Mucosa of gallbladder (tissue), 1 donor: ENCODE results near the gene WBP2NL. TPM values are rescaled to one million over a fixed set of nuclear protein-coding genes. Genes with fewer than 3 reads are reported as not detected.

Source experiments
- DNase-seq: peaks from one replicate; pipeline ENCODE4 v3.0.0-alpha.2; 2020; ENCODE audit warnings: low spot score
- total RNA-seq: library from RNA; stranded (reverse); gene quantifications from one replicate; pipeline ENCODE4 v1.2.1, GENCODE V29; 2021
- donor health status: DM: no; HTN: no; CAD: no.

The WBP2NL gene
- total RNA-seq, 1 donor from 2014 or later: 1.6 TPM

- no peak for DNase-seq
These were observed 74.2 kb downstream of the WBP2NL start for GRCh38 chr22:42072606-42073330.

- no peak for DNase-seq
These were observed 75.0 kb downstream of the WBP2NL start for GRCh38 chr22:42073621-42074041.

DNA sequence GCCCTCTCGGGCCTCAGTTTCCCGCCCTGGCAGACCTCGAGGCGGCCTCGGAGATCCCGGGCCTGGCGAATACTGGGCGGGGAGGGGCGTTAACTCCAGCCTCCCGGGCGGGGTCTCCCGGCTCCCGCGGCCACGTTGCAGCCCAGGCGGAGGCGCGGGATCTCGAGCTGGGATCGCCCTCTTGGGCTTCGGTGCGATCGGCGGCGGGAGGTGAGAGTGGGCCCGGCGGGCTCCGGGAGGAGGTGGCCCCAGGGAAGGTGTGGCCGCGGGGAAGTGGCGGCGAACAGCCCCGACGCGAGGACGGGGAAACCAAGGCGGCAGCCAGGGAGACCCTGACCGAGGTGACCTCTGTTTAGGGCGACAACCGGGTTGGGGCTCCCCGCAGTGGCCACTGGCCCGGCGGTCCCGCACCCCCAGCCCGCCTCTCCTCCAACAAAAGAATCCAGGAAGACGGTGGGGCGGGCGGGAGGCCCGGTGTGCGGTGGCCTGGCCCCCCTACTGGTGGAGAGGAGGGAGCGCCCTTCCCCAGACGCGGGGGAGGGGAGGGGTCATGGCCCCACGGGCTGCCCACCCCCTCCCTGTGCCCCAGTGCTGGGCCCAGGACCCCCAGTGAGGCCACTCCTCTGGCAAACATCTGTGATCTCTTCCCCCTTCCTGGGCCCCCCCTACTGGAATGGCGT is 75.7 kb downstream of the WBP2NL start, which contains the start of gene PHETA2:
PHETA2 (plus strand) TSS at position 117 of the 680 bp plus-strand sequence. CDS start 3,046 bp downstream, outside the sequence.
- no peak for DNase-seq

- no peak for DNase-seq
These were observed 76.5 kb downstream of the WBP2NL start for GRCh38 chr22:42074846-42075676.

DNA sequence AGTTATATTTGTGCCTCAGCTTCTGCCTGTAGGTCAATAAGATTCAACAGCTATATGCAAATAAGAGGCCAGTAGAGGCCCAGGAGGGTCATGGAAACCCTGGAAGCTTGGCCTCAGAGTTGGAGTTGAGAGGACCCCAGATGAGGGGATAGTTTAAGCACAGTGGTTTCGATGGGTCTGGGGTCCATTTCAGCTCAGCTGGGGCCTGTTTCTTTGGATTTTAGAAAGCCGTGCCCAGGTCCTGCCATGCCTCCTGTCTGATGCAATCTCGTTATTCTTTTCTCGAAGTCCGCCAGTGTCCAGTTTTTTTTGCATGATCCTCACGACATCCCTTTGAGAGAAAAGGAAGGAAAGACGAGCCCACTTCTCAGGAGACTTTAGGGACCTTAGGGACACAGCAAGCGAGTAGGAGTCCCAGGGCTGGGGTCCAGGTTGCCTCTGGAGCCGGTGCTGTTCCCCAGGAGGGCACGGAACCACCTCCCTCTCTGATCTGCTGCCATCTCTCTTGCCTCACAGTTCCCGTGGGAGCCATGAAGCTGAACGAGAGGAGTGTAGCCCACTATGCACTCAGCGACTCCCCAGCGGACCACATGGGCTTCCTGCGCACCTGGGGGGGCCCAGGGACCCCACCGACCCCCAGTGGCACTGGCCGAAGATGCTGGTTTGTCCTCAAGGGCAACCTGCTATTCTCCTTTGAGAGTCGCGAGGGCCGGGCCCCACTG is 78.3 kb downstream of the WBP2NL start:
- no peak for DNase-seq

DNA sequence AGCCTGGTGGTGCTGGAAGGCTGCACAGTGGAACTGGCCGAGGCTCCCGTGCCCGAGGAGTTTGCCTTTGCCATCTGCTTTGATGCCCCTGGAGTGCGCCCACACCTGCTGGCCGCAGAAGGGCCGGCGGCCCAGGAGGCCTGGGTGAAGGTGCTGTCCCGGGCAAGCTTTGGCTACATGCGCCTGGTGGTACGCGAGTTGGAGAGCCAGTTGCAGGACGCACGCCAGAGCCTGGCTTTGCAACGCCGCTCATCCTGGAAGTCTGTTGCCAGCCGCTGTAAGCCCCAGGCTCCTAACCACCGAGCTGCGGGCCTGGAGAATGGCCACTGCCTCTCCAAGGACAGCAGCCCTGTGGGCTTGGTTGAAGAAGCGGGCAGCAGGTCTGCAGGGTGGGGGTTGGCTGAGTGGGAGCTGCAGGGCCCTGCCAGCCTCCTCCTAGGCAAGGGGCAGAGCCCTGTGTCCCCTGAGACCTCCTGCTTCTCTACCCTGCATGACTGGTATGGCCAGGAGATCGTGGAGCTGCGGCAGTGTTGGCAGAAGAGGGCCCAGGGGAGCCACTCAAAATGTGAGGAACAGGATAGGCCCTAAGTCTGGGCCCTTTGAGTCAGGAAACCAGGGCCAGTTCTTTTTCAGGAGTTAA is 79.0 kb downstream of the WBP2NL start:
- DNase-seq: no peak

Other genes starting within 250 kb of the WBP2NL start
- 10.2 TPM for gene CCDC134, start 198.1 kb upstream of the WBP2NL start, total RNA-seq
- gene SREBF2, start 165.7 kb upstream of the WBP2NL start, total RNA-seq: 257 TPM
- 1.4 TPM for gene SHISA8, start 83.7 kb upstream of the WBP2NL start, total RNA-seq
- 0.55 TPM for gene TNFRSF13C, start 72.0 kb upstream of the WBP2NL start, total RNA-seq
- 3.2 TPM for gene CENPM, start 51.6 kb upstream of the WBP2NL start, total RNA-seq
- 0.60 TPM for gene SEPTIN3, start 29.3 kb upstream of the WBP2NL start, total RNA-seq
- 45.0 TPM for gene NAGA, start 72.0 kb downstream of the WBP2NL start, total RNA-seq
- 10.3 TPM for gene PHETA2, start 75.5 kb downstream of the WBP2NL start, total RNA-seq
- gene SMDT1, start 80.9 kb downstream of the WBP2NL start, total RNA-seq: 121 TPM
- gene NDUFA6, start 92.0 kb downstream of the WBP2NL start, total RNA-seq: 77.9 TPM
- 2.7 TPM for gene CYP2D6, start 132.0 kb downstream of the WBP2NL start, total RNA-seq